HG03575 (cell line): ENCODE measurements around the gene NAA35.

Experiments used
- ATAC-seq: cut with Tn5 transposase; IDR thresholded peaks from one replicate; pipeline ENCODE4 v1.9.1; 2021; ENCODE audit not compliant: unreplicated experiment, insufficient number of reproducible peaks, low FRiP score; ENCODE audit errors: extremely low read depth

Gene NAA35

GRCh38 chr9:86009133-86009532, 68.2 kb downstream of the NAA35 start:
- ATAC-seq, result no peak

- ATAC-seq, result no peak
Measured at GRCh38 chr9:86020731-86021130, 79.8 kb downstream of the NAA35 start.

- ATAC-seq, result no peak
Measured at GRCh38 chr9:86021166-86021565, 80.2 kb downstream of the NAA35 start.

DNA sequence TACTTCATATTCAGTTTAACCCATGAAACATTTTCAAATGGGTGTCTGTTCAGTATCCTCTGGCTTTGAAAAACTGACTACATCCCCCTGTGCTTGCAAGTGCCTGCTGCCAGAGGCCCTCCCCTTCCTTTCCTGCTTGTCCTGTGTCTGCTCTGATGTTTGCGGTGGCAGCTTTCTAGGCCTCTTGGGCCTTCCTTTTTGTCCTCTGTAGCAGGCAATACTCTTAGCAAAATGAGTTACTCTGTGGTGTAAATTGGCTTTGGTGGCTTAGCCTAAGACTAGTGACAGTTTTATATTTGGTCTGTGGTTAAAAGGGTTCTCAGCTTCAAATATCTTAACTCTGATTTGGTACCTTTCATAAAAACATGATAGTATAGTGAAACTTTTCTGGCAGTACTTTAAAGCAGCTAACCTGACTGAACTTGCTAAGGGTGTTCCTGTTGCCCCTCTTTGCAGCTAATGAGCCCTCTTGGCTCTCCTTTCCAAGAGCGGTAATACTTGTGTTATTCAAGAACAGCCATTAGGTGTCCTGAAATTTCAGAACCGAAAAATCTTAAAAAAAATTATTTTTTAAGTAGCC, 81.8 kb downstream of the NAA35 start:
- ATAC-seq, result no peak

DNA sequence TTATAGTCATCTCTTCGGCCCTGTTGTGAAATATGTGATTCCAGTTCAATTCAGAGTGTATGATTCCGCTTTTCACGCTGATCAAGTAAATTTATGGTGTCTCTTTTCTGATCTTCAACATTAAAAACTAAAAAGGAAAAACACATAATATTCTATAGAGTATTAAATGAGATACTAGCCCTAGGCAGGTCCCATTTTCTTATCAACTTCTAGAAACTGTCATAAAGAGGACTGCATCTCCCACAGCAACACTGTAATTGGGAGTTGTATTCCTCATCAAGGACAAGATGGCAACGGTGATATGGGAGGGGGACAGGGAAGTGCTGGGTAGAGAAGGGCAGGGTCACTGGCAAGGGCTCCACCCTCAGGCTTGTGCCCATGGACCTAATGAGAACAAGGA, 86.8 kb downstream of the NAA35 start:
- ATAC-seq, result no peak

DNA sequence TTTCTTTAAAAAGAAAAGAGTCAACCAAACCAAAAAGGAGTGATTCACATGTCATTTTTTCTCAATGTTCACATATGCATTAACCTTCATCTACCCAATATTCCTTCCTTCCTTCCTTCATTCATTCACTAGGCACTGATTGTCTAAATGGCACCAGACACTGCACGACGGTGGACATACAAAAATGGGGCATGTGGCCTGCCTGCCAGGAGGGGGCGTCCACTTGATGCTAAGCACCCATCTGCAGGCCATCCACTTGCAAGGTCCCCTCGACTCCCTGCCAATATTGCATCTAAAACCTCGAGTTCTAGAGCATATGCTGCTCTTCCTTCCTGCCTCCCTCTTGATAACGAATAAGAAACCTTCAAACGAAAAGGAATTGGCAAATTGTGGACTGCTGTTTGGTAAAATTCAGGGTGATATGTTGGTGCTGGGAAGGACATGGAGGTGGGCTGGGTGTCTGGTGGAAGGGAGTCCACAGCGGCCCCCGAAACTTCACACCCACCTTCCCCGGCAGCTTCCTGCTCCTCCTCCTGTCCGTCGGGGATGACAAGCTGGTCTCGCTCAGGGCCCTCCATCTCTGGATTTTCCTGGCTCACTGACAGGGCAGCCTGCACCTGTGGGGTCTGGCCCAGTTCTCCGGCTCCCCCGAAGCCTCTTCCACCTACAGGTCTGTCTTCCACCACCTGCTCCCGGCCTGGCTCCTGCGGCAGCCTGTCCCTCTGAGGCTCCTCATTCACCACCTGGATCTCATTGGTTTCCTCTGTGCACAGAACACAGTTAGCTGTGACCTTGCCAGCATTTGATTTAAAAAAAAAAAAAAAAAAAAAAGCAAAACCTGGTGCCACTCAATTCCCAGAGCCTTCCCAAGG, 94.2 kb downstream of the NAA35 start:
- no peak for ATAC-seq

GRCh38 chr9:86035827-86036440, 95.0 kb downstream of the NAA35 start:
- ATAC-seq, result no peak

GRCh38 chr9:86036555-86036954, 95.6 kb downstream of the NAA35 start:
- no peak for ATAC-seq

GRCh38 chr9:86039991-86040860, 99.3 kb downstream of the NAA35 start:
- ATAC-seq, result no peak

GRCh38 chr9:86040861-86041155, 99.9 kb downstream of the NAA35 start:
- no peak for ATAC-seq

- no peak for ATAC-seq
Measured at GRCh38 chr9:86041311-86041741, 100.4 kb downstream of the NAA35 start.

DNA sequence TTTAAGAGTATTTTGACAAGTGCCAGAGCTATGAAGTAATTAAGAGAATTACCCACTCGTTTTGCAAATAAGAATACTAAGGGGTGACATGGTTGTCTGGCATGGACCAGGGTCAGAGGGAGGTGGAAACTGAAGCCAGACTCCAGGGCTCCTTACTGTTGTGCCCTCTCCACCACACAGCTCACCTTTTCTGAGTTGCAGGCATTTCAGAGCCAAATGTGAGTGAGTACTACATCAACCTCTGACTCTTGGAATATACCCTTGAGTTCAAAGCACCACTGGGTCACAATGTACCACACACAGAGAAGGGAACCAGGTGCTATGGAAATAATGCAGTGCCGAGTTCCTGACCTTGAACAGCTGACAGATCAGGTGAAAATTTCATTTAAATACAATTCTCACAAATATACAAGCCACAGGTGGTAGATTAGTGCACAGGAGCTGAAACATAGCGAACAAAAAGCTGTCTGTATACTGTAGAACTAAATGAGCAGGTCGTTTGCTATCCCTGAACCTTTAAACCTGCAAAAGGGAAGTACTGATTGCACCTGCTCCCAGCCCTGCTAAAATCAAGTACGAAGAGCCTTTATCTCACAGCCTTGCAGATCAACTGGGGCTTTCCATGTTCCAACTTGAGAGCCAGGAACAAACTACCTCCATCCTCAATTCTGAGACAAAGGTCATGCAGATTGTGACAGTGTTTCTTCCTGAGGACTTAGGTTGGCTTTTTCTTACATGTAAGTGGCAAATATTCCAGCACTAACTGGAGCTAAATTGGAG, 101.4 kb downstream of the NAA35 start:
- ATAC-seq, result no peak

GRCh38 chr9:86043586-86043985, 102.6 kb downstream of the NAA35 start:
- no peak for ATAC-seq

GRCh38 chr9:86043999-86044398, 103.1 kb downstream of the NAA35 start:
- no peak for ATAC-seq

DNA sequence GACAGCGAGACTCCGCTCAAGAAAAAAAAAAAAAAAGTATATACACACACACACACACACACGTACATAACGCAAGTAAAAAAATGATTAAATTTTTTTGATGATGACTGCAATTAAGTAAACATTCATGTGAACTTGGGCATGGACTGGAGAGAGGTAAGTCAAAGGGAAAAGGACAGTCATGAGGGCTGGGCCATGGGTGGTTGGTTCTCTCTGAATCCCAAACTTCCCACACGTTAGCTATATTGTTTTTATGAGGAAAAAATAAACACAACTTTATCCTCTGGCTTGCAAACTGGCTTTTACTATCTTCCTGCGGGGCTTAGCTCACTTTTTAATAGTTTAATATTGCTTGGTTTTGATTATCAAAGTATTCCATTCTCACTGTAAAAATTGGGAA, 104.7 kb downstream of the NAA35 start:
- ATAC-seq, result no peak

DNA sequence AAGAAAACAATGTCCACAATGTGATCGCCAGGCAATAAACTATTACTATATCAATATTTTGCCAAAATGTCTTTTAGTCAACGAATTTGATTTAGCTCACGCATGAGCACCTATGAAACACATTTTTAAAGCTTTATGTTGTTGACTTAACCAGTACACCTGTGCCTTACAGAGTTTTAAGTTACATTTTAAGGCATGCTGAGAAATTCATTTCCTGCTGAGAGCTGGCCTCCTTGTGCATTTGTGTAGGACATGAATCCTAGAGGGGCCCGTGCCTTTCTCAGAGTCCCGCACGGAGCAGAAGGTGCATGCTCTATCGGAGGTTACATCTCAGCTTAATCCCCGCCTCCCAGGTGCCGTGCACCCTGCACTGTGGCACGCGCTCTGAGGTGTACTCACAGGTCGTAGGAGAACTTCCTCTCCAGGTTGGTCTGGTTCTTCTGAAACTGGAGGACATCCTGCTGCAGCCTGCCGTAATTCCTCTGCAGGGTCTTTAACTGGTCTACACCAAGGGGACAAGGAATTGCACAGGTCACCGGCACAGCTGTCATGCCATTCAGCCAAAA, 105.2 kb downstream of the NAA35 start:
- no peak for ATAC-seq

DNA sequence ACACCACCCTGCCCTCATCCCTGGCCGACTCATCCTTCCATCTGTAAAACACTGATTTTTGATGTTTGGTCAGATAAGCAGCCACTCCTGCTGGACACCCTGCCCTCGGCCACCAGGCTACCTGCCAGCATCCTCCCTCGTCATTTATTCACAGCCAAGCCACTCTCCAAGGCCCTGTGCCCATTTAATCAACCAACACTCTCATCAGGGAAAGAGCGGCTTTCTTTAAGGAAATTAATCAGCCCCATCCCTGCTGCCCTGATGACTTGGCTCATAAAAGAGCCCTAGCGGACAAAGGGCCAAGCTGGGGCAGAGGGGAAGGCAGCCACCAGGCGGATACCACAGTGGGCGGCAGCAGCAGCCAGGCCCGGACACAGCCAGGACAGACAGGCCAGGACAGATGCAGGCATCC, 106.0 kb downstream of the NAA35 start:
- no peak for ATAC-seq

DNA sequence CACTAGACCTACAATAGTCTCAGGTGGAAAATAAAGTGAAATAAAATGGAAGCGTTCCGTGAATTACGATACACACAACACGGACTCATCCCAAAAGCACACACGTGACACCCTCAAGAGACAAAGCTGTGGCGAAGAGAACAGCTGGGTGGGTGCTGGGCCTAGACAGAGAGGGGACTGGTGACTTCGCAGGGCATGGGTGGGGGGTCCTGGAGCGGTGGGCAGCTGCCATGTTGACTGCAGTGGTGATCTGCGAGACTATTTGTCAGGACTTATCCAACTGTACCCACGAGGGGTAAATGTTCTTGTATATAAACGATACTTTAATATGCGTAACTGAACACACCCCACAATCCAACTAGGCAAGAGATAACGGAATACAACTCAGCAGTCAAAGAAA, 106.4 kb downstream of the NAA35 start:
- no peak for ATAC-seq
